Common myeloid progenitor, CD34-positive (primary cell): Measurements from ENCODE around the gene NTHL1.

ENCODE experiments used
- CTCF ChIA-PET: fragments of 350-600 bp; sonication (Branson Sonifier 250); formaldehyde crosslinking; loops from one replicate; lab custom pipeline; 2021; ENCODE audit warnings: antibody characterized with exemption; lab: Charles Lee
- POLR2A ChIA-PET: fragments of 350-600 bp; sonication (Branson Sonifier 250); formaldehyde crosslinking; loops from one replicate; lab custom pipeline; 2021; ENCODE audit warnings: antibody characterized with exemption; lab: Charles Lee
- DNase-seq, 3 donors: peaks; one replicate each; pipeline versions ENCODE4 v3.0.0 to v3.0.0-alpha.2; 2013
- H3K27ac ChIP-seq, 2 experiments: 1 replicate in 1 of 2; 2 replicates in 1 of 2; pipeline ENCODE4 v1.7.0; 2013; ENCODE audit warnings: inconsistent platforms in 2 of 2, low read length in 2 of 2, mild to moderate bottlenecking in 2 of 2, low read depth in 1 of 2, moderate library complexity in 1 of 2; ENCODE audit not compliant: severe bottlenecking in 2 of 2, insufficient read depth in 1 of 2, poor library complexity in 1 of 2
- H3K27me3 ChIP-seq, 5 experiments: replicated peaks in 2 of 5; 1 replicate in 3 of 5; 2 replicates in 2 of 5; pipeline versions ENCODE4 v1.6.1 to v1.7.0; 2013; ENCODE audit warnings: low read length in 4 of 5, mild to moderate bottlenecking in 2 of 5, moderate library complexity in 2 of 5, inconsistent platforms in 1 of 5; ENCODE audit not compliant: insufficient read depth in 5 of 5, control insufficient read depth in 4 of 5
- H3K36me3 ChIP-seq, 4 experiments: 1 replicate in 2 of 4; 2 replicates in 2 of 4; pipeline versions ENCODE4 v1.6.1 to v1.7.0; 2013; ENCODE audit warnings: low read length in 3 of 4, control low read depth in 1 of 4, mild to moderate bottlenecking in 1 of 4; ENCODE audit not compliant: control insufficient read depth in 4 of 4, insufficient read depth in 4 of 4
- H3K4me1 ChIP-seq, 4 experiments: 1 replicate in 3 of 4; 2 replicates in 1 of 4; pipeline versions ENCODE4 v1.6.1 to v1.7.1; 2013; ENCODE audit warnings: low read length in 3 of 4, mild to moderate bottlenecking in 3 of 4, control low read depth in 1 of 4, inconsistent platforms in 1 of 4, moderate library complexity in 1 of 4; ENCODE audit not compliant: control insufficient read depth in 4 of 4, insufficient read depth in 4 of 4; ENCODE audit errors: control extremely low read depth in 1 of 4
- H3K4me3 ChIP-seq, 7 experiments: 1 replicate in 4 of 7; 2 replicates in 3 of 7; pipeline versions ENCODE4 v1.5.1 to v1.7.0; 2013; ENCODE audit warnings: mild to moderate bottlenecking in 7 of 7, low read length in 6 of 7, moderate library complexity in 6 of 7, inconsistent platforms in 2 of 7, low read depth in 2 of 7, control low read depth in 1 of 7; ENCODE audit not compliant: insufficient read depth in 4 of 7, control insufficient read depth in 1 of 7; ENCODE audit errors: extremely low read depth in 1 of 7
- H3K9me3 ChIP-seq, 5 experiments: 1 replicate in 4 of 5; 2 replicates in 1 of 5; pipeline versions ENCODE4 v1.6.1 to v1.7.1; 2013; ENCODE audit warnings: low read length in 4 of 5, mild to moderate bottlenecking in 2 of 5, inconsistent platforms in 1 of 5, low read depth in 1 of 5, moderate library complexity in 1 of 5; ENCODE audit not compliant: control insufficient read depth in 4 of 5, insufficient read depth in 2 of 5; ENCODE audit errors: control extremely low read depth in 1 of 5
- WGBS: methylation state at CpG from one replicate; pipeline ENCODE4 v1.1.5; 2013; ENCODE audit not compliant: insufficient coverage; 5-methylcytosine and 5-hydroxymethylcytosine counted together

The NTHL1 gene

DNA sequence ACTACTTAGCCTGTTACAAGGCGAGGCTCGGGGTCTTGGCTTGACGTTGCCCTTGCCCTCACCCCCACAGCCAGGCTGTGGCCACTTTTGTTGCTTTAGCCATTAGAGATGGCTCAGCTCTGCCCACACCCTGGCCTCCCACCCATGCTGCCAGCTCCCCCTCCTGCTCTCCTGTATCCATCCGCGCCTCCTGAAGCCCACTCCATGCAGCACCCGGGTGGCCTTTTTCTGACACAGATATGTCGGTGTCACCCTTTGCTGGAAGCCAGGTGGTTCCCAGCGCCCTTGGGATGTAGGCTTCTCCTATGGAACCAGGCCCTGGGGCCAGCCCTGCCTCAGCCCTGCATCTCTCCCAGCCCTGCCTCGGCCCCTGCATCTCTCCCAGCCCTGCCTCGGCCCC is 9.8 kb upstream of the NTHL1 start:
- H3K4me3 ChIP-seq: no peak overlapping the region
- no peaks in the 10 kb centered on the region for H3K27me3 ChIP-seq
- POLR2A ChIA-PET: interaction anchor here (0.9 to 1.5 kb wide), 2 partner anchors 10 to 181 kb away, joined by 3 to 4 read pairs; partner anchors contain the start of genes NTHL1 and TSC2
- CTCF ChIA-PET: interaction anchor here (1.1 to 2.0 kb wide), 5 partner anchors 22 to 54 kb away, joined by 3 to 5 read pairs (median 5); no protein-coding TSS in a partner anchor
- no peak overlapping the region for H3K27ac ChIP-seq
- no peaks in the 10 kb centered on the region for H3K9me3 ChIP-seq
- DNase-seq: no peak
- 96% methylated on average over 7 of the region's 10 CpGs for WGBS
- peaks cover 17 to 67% (median 46%) of the 10 kb centered on the region in 4 experiments for H3K36me3 ChIP-seq
- no peaks in the 10 kb centered on the region for H3K4me1 ChIP-seq

DNA sequence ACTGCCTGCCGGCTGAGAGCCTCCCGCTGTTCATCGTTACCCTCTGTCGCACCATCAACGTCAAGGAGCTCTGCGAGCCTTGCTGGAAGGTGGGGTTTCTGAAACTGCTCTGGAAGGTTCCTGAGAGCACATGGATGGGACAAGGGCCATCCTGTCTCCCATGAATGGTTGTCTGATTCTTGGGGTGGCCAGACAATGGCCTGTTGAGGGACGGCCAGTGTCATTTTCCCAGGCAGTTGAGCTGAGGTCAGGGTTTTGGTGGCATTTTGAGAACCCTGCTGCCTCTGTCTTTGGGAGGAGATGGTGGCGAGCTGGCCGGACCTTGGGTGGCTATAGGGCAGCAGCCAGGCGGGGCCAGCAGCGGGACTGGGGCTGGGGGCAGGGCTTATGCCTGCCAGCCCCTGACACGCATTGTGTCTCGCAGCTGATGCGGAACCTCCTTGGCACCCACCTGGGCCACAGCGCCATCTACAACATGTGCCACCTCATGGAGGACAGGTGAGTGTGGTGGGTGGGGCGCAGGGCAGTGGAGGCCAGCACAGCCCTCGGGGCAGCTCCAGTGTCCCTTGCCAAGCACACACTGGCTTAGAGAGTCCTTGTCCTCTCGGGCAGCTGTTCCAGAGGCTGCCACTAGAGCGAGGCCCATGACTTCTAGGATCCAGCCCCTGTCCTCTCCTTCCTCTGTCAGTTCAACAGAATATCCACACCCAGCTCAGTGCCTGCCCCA is 9.2 kb upstream of the NTHL1 start:
- no peak overlapping the region for H3K4me3 ChIP-seq
- no peak overlapping the region for H3K27ac ChIP-seq
- DNase-seq: peak in 1 of 3 donors; percentile 14
- H3K36me3 ChIP-seq: peaks cover 15 to 67% (median 48%) of the 10 kb centered on the region in 4 experiments
- WGBS: 97% methylated on average over 14 of the region's 19 CpGs
- H3K27me3 ChIP-seq: no peaks in the 10 kb centered on the region
- POLR2A ChIA-PET: interaction anchor here (0.9 to 1.5 kb wide), 2 partner anchors 9 to 182 kb away, joined by 3 to 4 read pairs; partner anchors contain the start of genes NTHL1 and TSC2
- CTCF ChIA-PET: interaction anchor here (1.1 to 2.0 kb wide), 6 partner anchors 15 to 53 kb away, joined by 3 to 5 read pairs (median 5); no protein-coding TSS in a partner anchor
- H3K9me3 ChIP-seq: no peaks in the 10 kb centered on the region
- H3K4me1 ChIP-seq: no peaks in the 10 kb centered on the region

DNA sequence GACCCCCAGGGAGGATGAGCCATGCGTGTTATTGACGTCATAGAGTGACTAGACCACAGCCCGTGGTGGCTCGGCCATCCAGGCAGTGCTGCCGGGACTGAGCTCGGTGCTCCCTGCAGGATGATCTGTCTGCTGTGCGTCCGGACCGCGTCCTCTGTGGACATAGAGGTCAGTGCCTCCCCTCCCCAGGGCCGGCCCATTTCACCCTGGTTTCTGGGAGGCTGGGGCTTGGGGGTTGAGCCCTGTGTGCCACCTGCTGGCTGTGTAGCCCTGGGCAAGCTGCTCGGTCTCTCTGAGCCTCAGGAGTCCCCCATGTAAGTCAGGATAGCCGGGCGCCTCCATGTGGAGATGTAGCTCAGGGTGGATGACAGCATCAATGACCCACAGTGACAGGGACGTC is 8.4 kb upstream of the NTHL1 start:
- peak in 2 of 3 donors; percentile 15 to 25 for DNase-seq
- Histone ChIP-seq H3K4me1 (no peaks in the 10 kb centered on the region), H3K4me3 (no peak overlapping the region), H3K27ac (no peak overlapping the region), H3K36me3 (peaks cover 15 to 69% (median 50%) of the 10 kb centered on the region in 4 experiments), H3K9me3 (no peaks in the 10 kb centered on the region), H3K27me3 (no peaks in the 10 kb centered on the region)
- ChIA-PET POLR2A (interaction anchor here (1.5 kb wide), 1 partner anchor 8 kb away, joined by 4 read pairs; the partner anchor contains the start of genes NTHL1 and TSC2), CTCF (interaction anchor here (1.0 to 2.0 kb wide), 10 partner anchors 11 to 52 kb away, joined by 3 to 5 read pairs (median 5); no protein-coding TSS in a partner anchor)
- 93% methylated on average over 15 of the region's 15 CpGs for WGBS

DNA sequence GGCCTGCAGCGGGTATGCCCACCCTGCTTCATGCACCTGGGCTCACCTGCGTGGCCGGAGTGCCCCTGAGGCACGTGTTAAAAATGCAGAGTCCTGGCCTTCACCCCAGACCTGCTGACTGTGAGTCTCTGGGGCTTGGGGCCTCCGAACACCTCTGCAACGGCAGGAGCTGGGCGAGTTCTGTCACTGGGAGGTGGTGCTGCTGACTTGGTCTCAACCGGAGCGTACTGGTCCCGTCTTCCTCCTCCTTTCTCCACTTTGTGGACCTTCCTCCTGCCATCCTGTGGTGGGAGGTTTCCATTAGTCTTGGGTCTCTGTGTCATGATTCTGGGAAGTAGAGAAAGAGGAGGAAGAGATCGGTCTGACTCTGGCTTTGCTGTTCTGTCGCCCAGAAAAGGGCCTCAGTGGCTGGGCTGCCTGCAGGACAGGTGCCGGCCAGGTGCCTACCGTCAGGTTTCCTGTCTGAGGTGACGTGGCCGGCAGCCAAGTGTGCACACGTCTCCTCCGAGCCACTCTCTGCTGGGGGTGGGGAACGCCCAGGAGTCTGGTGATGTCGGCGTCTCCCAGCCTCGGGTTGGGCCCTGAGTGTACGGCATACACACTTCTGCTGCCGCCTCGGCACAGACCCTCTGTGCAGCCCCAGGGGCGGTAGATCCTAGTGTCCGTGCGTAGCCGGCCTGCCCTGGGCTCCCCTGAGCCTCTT is 7.1 kb upstream of the NTHL1 start:
- no peaks in the 10 kb centered on the region for H3K9me3 ChIP-seq
- CTCF ChIA-PET: interaction anchor here (1.1 to 1.8 kb wide), 4 partner anchors 28 to 34 kb away, joined by 3 to 5 read pairs (median 4); no protein-coding TSS in a partner anchor
- 96% methylated on average over 29 of the region's 29 CpGs for WGBS

DNA sequence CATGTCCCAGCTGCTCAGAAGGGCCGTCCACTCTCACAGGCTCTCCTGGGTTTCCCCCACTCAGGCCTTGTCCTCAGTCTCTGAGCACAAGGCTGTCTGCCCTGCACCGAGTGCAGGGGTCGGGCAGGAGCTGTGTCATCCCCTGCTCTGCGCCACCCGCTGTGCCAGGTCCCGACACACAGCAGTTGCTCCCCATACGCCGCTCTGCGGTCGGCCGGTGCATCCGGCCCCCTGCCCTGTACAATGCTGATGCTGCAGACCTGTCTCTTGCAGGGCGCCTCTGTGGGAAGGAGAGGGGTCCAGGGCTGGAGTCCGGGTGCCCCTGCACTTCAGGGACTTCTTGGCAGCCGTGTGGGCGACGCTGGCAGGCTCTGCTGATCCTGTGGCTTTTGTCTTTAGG is 6.3 kb upstream of the NTHL1 start:
- ChIA-PET CTCF (no interaction called here), POLR2A (no interaction called here)
- H3K4me3 ChIP-seq: no peak overlapping the region
- H3K9me3 ChIP-seq: no peaks in the 10 kb centered on the region
- peaks cover 15 to 64% (median 47%) of the 10 kb centered on the region in 4 experiments for H3K36me3 ChIP-seq
- no peaks in the 10 kb centered on the region for H3K27me3 ChIP-seq
- H3K27ac ChIP-seq: no peak overlapping the region
- WGBS: over 99% methylated on average over 14 of the region's 17 CpGs
- H3K4me1 ChIP-seq: peaks cover 0 to under 1% (median under 1%) of the 10 kb centered on the region in 4 experiments
- DNase-seq: no peak

More for the DNA sequence above, 7.1 kb upstream of the NTHL1 start:
- no peak for DNase-seq
- H3K27me3 ChIP-seq: no peaks in the 10 kb centered on the region
- POLR2A ChIA-PET: no interaction called here
- no peaks in the 10 kb centered on the region for H3K4me1 ChIP-seq
- H3K36me3 ChIP-seq: peaks cover 15 to 64% (median 47%) of the 10 kb centered on the region in 4 experiments
- no peak overlapping the region for H3K4me3 ChIP-seq
- H3K27ac ChIP-seq: no peak overlapping the region

DNA sequence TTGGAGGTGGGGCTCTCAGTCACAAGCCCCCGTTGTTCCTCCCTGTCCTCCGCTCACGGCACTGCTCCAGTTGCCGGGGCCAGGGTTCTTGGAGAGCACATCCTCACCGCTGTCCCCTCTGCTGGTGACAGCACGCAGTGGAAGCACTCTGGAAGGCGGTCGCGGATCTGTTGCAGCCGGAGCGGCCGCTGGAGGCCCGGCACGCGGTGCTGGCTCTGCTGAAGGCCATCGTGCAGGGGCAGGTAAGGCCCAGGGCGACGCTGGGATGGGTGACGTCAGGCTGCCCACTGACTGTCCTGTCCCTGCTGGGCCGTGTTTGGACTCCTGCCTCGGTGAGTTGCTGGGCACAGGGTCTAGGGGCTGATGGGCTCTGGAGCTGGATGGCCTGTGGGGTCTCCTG is 5.6 kb upstream of the NTHL1 start:
- peaks cover 2 to 7% (median 7%) of the 10 kb centered on the region in 4 experiments for H3K4me1 ChIP-seq
- no peaks in the 10 kb centered on the region for H3K9me3 ChIP-seq
- 98% methylated on average over 20 of the region's 21 CpGs for WGBS
- no peaks in the 10 kb centered on the region for H3K27me3 ChIP-seq
- H3K27ac ChIP-seq: no peak overlapping the region
- no peak for DNase-seq
- ChIA-PET CTCF (interaction anchor here (1.7 kb wide), 1 partner anchor 19 kb away, joined by 4 read pairs; no protein-coding TSS in a partner anchor), POLR2A (no interaction called here)
- no peak overlapping the region for H3K4me3 ChIP-seq
- H3K36me3 ChIP-seq: peaks cover 15 to 64% (median 43%) of the 10 kb centered on the region in 4 experiments
